ENCODE data around the gene ARPC5L. TPM values are rescaled to one million over a fixed set of nuclear protein-coding genes. Genes with fewer than 3 reads are reported as not detected.
"Not testable (repeated sequence)": the region's sequence is repeated elsewhere in the genome, so short reads cannot be mapped to it uniquely, and the experiment has no call there.

The ARPC5L gene
- total RNA-seq, 1 donor from 2014 or later = 39.9 TPM

DNA sequence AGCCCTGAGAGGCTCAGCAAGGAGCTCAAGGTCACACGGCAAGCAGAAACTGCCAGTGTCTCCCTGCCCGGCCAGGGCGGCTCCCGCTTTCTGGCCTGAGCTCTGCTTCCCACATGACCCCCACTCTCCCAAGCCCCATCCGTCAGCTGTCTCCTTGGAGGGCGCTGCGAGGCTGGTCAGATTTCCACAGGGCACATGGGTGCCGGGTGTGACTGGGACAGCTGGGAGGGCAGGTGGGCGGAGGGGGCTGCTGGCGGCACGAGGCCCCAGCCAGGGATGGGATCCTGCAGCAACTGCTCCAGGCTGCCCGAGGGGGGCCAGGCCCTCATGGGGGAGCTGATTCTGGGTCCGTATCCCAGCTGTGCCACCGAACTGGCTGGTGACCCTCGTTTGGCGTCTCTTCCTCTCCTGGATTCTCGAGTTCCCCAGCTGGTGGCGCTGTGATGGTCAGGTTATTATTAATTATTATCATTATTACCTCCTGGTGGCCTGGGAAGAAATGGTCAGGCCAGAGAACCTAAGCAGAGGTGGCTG lies 21.6 kb upstream of the ARPC5L start:
- no peak for DNase-seq (ENCODE audit: low spot score)

DNA sequence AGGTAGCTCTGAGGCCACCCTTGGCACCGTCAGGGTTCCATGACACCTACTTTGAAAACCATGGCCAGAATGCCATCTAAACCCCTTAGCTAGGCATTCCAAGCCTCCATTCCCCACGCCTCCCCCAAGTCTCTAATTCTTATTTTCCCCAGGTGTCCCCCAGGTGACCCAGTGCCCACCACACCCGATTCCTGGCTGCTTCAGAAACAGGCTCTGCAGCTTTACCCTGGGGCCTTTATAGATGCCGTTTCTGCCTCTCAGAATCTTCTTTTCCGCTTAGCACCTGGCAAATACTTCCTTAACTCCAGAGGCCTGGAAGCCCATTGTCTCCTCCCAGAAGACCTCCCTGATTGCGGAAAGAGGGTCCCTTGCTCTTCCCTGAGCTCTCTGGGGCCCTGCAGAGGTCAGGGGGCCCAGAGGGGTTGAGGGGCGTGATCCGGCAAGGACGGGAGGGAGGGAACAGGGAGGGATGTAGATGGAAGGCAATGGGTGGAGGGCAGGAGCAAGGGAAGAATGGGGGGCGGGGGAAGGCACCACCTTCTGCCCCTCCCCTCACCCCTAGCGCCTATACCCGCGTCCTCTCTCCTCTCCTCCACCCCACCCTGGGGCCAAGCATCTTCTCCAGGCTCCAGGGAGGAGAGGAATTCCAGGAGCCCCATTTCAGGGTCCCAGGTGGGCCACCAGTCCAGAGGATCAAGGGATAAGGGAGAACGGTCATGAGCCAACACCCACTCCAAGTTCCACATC lies 20.7 kb upstream of the ARPC5L start:
- no peak for DNase-seq (ENCODE audit: low spot score)

DNA sequence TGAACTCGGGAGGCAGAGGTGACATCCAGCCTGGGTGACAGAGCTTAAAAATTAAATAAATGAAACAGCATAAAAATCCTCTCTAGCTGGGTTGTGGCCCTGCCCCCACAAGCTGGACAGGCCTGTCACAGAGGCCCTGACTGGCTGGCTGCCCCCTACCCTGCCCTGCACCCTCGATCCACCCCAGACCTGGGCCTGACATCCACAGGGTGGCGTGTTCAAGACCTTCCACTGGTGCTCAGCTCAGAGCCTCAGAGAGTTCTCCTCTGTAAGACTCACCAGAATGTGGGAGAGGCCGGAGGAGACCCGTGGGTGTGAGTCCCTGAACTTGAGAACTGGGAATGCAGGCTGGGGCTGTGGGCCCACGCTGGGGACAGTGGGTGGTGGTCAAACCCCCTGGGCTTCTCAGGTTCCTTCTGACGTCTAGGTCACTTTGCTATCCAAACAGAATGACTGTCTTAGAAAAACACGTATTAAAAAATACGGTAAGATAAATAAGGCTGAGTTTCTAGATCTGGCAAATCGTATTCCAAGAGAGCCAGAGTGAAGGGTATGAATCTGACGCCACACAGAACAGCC lies 18.4 kb upstream of the ARPC5L start:
- DNase-seq (ENCODE audit: low spot score) = no peak

DNA sequence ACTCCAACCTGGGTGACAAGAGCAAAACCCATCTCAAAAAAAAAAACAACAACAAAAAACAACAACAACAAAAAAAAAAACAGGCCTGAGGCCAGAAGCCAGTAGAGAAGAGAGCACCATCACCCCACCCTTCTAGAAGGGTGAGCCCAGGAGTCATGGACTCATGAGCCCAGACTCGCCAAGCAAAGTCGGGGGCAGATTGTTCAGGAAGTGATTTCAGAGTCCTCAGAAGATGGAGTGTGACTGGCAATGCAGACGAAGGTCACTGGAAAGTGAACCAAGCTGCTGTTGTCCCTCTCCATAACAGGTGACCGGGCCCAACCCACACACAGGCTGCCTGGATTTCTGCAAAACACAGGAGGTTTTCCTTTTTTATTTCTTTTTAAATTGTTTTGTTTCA lies 17.6 kb upstream of the ARPC5L start:
- DNase-seq (ENCODE audit: low spot score) = no peak

DNA sequence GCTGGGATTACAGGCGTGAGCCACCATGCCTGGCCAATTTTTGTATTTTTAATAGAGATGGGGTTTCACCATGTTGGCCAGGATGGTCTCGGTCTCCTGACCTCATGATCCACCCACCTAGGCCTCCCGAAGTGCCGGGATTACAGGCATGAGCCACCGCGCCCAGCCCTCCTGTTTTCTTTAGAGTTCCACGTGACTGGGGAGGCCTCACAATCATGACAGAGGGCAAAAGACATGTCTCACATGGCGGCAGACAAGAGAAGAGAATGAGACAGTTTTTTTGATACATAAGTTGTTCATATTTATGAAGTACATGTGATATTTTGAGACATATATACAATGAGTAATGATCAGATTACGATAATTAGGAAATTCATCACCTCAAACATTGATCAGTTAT lies 15.5 kb upstream of the ARPC5L start:
- DNase-seq (ENCODE audit: low spot score) = not testable (repeated sequence)

DNA sequence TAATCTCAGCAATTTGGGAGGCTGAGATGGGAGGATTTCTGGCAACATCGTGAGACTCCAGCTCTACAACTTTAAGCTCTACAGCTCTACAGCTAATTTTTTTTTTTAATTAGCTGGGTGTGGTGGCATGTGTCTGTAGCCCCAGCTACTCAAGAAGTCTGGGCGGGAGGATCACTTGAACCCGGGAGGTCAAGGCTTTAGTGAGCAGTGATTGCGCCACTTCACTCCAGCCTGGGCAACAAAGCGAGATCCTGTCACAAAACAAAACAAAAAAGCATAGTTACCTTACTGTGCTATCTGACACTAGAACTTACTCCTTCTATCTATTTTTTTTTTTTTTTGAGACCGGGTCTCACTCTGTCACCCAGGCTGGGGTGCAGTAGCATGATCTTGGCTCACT lies 15.0 kb upstream of the ARPC5L start:
- no peak for DNase-seq (ENCODE audit: low spot score)

DNA sequence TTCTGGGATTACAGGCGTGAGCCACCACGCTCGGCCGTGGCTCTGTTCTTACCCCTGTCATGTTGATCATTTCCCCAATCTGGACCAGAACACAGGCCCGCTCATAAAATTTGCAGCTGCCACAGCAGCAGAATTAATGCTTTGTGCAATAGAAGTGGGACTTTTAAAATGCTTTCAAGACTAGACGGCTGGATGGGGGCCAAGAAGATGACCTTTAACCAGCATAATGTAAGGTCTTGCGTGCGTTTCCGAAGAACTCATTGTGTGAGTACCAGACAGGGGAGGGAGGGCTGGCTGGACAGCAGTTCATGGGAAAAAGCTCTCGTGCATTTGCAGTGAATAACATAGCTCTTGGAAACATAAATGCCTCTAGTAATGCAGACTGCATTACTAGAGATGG lies 12.1 kb upstream of the ARPC5L start:
- DNase-seq (ENCODE audit: low spot score) = no peak

DNA sequence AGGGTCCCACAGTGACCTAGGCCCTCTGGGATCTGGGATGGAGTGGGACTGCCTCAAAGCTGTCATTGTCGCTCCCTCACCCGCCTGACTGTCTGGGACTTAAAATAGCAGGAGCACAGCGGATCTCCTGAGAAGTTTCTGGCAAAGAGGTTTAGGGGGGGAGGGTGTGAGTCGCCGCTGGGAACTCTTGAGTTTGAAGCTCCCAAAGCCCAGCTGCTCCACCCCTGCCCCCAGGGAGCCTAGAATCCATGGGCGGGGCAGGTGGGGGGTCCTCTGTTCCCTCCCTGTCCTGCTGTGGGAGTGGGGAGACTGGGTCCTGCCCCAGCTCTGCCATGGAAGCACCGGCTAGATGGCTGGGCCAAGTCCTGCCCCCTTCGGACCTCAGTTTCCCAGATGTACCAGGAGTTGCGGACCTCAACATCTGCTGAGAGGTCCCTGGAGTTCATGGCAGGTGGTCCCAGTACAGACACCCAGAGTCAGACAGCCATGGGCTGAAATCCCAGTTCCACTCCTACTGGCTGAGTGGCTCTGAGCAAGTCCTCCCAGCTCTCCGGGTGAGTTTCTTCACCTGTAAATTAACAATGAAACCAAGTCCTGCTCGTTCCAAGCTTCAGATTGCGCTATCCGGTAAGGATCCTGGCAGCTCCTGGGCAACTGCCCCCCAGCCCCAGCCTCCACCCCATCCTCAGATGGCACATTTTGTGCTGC lies 9.7 kb upstream of the ARPC5L start:
- DNase-seq (ENCODE audit: low spot score) = no peak

DNA sequence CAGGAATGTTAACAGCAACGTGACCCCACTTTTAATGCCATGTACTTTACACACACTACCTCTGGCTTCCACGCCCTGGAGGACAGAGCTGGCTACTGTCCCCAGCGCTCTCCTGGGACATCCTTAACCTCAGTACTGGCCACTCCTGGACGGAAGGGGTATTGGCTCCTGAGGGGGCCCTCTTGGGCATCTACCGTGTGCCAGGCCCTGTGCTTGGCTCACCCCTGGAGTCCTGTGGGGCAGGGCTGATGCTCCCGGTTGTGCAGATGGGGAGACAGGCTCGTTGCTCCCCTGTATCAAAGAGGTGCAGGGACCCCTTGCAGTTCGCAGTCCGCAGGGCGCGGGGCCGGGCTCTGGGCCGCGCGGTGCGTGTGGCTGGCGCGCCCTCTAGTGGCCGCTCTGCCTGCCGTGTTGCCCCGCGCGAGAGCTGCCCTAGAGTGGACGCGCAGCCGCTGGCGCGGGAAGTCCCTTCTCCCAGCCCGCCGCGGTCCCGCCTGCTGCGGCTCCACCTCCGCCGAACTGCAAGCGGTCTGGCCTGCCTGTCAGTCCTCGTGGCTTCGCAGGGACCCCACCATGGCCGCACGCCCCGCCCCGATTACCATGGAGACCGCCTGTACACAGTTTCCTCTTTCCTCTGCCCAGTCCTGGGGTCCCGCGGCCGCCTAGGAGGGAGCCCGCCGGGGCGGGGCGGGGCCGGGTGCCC lies 8.9 kb upstream of the ARPC5L start, which contains the start of gene WDR38:
TSS of gene WDR38 (plus strand) at position 632 of the 703 bp plus-strand sequence. CDS start 72 bp downstream, outside the sequence.
- DNase-seq (ENCODE audit: low spot score) = peak; percentile 94

DNA sequence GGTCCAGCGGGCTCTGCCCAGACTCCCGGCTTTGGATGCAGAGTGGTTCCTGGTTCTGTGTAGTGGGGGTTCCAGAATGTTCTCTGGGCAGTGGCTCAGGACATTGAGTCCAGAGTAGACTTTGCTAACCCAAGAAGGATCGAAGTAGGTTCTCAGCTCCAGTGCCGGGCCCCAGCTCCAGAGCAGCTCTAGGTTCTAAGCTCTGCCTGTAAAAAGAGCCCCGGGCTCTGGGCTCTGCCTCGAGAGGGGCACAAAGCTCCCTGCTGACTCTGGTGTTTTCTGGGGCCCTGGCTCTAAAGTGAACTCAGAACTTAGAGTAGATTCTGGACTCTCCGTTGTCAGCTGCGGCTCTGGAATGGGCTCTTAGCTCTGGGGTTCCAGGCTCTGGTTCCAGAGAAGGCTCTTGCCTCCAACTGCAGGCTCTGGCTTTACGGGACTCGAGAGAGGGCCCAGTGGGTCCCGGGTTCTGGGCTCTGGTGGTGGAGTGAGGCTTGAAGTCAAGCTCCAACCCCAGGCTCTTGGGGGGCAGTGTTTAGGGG lies 8.3 kb upstream of the ARPC5L start:
- no peak for DNase-seq (ENCODE audit: low spot score)

DNA sequence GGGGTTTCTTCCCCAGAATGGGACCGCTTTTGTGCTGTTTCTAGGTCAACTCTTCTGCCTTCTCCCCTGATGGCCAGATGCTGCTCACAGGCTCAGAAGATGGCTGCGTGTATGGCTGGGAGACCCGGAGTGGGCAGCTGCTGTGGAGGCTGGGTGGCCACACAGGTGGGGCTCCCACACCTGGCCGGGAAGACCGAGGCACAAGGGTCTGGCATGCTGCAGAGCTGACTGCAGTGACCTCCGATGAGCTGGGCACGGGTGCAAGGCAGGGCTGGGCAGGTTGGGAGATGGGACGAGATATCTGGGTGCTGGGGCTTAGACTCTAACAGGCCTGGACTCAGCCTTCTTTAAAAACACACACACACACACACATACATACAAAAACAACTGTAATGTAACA lies 7.8 kb upstream of the ARPC5L start:
- DNase-seq (ENCODE audit: low spot score) = no peak

DNA sequence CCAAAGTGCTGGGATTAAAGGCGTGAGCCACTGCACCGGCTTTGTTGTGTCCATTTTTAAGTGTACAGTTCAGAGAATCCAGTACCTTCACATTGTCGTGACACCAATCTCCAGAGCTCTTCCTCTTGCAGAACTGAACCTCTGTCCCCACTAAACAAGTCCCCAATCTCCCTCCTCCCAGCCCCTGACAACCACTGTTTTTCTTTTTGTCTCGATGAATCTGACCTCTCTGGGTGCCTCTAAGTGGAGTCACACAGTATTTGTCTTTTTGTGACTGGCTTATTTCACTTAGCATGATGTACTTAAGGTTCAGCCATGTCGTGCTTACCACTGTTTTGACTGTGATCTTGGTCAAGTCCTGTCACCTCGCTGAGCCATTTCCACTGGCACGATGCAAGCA lies 7.1 kb upstream of the ARPC5L start:
- no peak for DNase-seq (ENCODE audit: low spot score)

DNA sequence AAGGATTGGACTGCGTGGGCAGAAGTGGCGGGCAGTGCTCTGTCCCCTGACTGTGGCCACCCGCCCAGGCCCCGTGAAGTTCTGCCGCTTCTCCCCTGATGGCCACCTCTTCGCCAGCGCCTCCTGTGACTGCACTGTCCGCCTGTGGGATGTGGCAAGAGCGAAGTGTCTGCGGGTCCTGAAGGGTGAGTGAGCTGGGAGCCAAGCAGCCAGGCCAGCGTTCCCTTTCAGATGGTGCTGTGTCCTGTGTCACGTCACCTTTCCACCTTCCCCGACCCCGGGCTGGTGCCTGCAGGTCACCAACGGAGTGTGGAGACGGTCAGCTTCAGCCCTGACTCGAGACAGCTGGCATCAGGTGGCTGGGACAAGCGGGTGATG lies 6.4 kb upstream of the ARPC5L start:
- DNase-seq (ENCODE audit: low spot score) = no peak

DNA sequence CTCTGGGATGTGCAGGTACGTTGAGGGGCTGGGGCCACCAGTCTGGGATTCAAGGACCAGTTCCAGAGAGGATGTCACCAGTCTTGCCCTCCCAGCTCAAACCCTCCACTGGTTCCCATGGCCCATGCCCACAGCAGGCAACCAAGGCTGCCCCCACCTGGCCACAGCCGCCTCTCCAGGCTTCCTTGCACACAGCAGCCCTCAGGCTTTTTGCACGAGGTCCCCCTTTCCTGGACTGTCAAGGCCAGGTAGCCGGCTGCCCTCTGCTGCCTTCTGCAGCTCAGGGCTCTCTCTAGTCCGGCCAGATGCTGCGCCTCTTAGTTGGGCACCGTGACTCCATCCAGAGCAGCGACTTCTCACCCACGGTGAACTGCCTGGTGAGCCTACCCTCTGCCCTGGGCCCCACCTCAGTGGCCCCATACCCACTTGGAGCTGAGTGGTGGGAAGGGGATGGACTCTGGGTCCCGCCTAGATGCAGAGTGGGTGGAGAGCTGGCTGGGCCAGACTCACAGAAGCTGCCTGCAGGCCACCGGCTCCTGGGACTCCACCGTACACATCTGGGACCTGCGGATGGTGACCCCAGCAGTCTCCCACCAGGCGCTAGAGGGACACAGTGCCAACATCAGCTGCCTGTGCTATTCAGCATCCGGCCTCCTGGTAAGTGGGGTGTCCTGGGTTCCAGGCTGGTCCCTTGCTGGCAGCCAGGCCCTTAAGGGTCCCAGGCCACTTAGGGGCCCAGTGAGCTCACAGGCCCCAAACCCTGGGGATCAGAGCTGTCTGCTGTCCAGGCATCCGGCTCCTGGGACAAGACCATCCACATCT lies 5.8 kb upstream of the ARPC5L start:
- DNase-seq (ENCODE audit: low spot score) = no peak

DNA sequence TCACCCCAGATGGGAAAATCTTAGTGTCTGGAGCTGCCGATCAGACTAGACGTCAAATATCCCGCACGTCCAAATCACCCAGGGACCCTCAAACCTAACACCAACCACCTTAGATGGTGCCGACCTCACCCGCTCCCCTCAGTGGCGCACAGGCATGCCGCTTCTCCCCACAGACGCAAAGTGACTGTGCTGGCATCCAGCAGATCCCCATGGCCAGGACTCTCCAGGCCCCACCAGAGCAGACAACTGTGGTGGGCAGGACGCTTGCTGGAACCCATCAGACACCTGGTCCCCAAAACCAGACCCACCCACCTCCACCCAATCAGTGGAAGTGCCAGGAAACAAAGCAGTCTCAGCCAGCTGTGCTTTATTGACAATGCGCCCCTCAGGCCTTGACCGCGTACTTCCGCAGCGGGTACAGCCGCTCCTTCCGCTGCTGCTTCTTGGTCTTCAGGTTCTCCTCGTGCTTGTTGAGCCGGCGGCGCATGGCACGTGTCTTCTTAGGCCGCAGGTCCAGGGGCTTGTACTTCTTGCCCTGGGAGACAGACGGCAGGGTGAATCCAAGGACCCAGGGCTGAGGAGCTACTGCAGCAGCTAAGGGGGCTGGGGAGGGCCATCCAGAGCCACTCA lies 4.3 kb upstream of the ARPC5L start:
- DNase-seq (ENCODE audit: low spot score) = no peak

DNA sequence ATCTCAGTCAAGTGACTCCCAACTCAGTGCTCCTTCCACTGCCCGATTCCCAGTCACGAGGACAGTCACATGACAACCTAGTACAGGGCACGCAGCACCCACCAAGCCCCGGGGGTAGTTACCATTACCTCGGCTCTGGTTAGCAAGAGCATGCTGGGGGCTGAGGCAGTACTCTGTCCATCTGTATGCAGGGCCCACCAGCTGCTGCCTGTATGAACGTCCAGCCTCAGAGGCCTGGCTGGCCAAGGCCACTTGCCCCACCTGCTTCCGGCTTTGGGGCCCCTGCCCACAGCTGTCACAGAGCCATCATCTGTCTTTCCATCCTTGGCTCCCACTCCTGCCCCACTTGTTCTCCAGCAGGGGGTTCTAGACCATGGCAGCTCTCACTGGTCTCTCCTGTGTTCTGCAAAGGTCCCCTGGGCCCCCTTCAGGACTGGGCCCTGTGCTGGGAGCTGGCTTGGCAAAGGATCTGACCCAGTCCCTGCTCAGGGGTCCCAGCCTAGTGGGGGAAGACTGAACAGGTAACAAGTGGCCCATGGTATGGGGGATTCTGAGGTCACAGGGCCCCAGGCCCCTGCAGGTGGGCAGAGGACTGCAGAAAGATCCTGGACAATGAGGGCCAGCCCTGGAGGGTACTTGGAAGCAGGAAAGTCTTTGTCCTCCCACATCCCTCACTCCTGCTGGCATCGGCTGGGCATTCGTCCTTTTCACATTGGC lies 3.4 kb upstream of the ARPC5L start:
- DNase-seq (ENCODE audit: low spot score) = no peak

DNA sequence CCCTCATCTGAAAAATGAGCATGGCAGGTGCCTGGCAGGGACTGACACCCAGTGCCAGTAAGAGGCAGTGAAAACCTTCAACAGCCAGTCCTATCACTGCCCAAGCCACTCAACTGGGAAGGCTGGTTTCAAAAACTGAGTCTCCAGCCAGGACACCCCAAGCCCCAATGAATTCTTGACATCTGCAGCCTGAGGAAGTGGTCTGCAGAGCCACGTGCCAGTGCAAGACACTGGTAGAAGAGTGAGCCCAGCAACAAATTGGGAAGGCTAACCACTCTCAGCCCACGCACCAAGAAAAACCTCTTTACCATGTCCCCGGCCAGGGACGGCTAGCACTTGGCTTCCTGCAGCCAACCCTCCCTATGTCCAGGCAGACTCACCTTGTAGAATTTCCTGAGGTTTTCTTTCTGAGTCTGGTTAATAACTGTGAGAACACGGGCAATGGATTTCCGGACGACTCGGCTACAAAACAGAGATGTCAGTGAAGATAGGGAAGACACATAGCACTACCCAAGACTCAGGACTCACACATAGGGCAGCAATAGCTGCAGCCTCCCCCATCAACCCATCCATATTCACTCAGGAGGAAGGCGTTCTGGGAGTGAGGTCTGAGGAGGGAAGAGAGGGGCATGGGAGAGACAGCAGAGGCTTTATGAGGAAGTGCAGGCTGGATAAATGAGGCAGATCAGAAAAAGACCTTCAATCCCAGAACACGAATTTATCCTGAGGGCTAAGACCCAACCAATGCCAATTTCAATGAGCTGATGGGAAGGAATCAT lies 1.9 kb upstream of the ARPC5L start:
- no peak for DNase-seq (ENCODE audit: low spot score)

DNA sequence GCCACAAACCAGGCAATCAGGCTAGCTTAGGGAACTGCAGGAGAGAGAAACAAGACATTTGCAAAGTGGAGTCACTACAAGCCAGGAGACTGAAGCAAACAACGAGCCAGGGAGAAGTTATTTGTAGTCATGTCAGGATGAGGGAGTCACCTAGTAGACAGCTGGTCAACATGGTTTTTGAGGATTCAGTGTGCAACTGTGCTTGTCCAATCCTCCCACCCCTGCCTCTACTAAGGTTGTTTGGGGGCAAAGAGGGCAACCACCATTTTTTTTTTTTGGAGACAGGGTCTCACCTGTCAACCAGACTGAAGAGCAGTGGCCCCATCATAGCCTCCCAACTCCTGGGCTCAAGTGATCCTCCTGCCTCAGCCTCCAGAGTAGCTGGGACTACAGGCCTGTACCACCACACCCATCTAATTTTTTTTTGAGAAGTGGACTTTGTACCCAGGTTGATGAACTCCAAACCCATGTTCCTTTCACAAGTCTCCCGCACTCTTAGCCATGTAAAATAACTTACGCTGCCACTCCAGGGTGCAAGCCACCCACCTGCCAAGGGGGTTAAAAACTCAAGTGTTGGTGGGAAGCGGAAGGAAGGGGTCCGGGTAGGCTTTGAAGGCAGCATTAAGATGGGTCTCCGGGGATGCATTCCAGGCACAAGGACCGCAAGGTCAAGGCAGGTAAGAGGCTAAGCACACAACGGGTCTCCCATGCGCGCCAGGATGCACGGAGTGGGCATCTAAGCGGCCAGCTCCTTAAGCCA lies 1.2 kb upstream of the ARPC5L start:
- DNase-seq (ENCODE audit: low spot score) = no peak
